GM12872 (cell line): ENCODE data around the gene MCM9.
A peak's percentile ranks its signal among the peaks of the same experiment; 100 is the strongest.

Experiments used
- CTCF ChIP-seq: IDR thresholded peaks from 3 replicates; pipeline ENCODE4 v1.5.1; 2011; ENCODE audit warnings: low read depth, mild to moderate bottlenecking, low read length, moderate library complexity; ENCODE audit not compliant: insufficient read depth

The MCM9 gene

GRCh38 chr6:118903691-118904090 lies 31.3 kb downstream of the MCM9 start:
- TF ChIP-seq CTCF = no peak

- TF ChIP-seq CTCF = no peak
Measured at GRCh38 chr6:118903138-118903537, 31.8 kb downstream of the MCM9 start.

GRCh38 chr6:118902726-118903125 lies 32.2 kb downstream of the MCM9 start:
- no peak for TF ChIP-seq CTCF

GRCh38 chr6:118899948-118900347 lies 35.0 kb downstream of the MCM9 start:
- no peak for TF ChIP-seq CTCF

GRCh38 chr6:118897386-118897785 lies 37.6 kb downstream of the MCM9 start:
- TF ChIP-seq CTCF = no peak

GRCh38 chr6:118896339-118897136 lies 38.4 kb downstream of the MCM9 start:
- TF ChIP-seq CTCF = peak; percentile 46; the same call in 2 of the 3 replicates

- no peak for TF ChIP-seq CTCF
Measured at GRCh38 chr6:118895859-118896258, 39.1 kb downstream of the MCM9 start.
